HG03025 (cell line): ENCODE results near the gene NRSN2.
"Not testable (repeated sequence)": the region's sequence is repeated elsewhere in the genome, so short reads cannot be mapped to it uniquely, and the experiment has no call there.

Experiments used
- ATAC-seq: cut with Tn5 transposase; IDR thresholded peaks from one replicate; pipeline ENCODE4 v1.9.1; 2021; ENCODE audit warnings: mild to moderate bottlenecking, moderate library complexity; ENCODE audit not compliant: unreplicated experiment, low FRiP score

NRSN2 gene

DNA sequence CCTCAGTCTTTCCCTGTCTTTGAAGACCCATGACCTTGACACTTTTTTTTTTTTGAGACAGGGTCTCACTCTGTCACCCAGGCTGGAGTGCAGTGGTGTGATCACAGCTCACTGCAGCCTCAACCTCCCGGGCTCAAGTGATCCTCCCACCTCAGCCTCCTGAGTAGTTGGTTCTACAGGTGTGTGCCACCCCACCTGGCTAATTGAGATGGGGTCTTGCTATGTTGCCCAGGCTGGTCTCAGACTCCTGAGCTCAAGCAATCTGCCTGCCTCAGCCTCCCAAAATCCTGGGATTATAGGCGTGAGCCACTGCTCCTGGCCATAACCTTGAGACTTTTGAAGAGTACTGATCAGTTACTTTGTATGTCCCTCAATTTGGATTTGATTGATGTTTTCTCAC, 46.4 kb downstream of the NRSN2 start:
- not testable (repeated sequence) for ATAC-seq

DNA sequence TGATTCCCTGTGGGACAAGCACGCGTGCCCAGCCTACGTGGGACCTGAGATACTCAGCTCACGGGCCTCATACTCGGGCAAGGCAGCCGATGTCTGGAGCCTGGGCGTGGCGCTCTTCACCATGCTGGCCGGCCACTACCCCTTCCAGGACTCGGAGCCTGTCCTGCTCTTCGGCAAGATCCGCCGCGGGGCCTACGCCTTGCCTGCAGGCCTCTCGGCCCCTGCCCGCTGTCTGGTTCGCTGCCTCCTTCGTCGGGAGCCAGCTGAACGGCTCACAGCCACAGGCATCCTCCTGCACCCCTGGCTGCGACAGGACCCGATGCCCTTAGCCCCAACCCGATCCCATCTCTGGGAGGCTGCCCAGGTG, 49.3 kb downstream of the NRSN2 start:
- no peak for ATAC-seq

DNA sequence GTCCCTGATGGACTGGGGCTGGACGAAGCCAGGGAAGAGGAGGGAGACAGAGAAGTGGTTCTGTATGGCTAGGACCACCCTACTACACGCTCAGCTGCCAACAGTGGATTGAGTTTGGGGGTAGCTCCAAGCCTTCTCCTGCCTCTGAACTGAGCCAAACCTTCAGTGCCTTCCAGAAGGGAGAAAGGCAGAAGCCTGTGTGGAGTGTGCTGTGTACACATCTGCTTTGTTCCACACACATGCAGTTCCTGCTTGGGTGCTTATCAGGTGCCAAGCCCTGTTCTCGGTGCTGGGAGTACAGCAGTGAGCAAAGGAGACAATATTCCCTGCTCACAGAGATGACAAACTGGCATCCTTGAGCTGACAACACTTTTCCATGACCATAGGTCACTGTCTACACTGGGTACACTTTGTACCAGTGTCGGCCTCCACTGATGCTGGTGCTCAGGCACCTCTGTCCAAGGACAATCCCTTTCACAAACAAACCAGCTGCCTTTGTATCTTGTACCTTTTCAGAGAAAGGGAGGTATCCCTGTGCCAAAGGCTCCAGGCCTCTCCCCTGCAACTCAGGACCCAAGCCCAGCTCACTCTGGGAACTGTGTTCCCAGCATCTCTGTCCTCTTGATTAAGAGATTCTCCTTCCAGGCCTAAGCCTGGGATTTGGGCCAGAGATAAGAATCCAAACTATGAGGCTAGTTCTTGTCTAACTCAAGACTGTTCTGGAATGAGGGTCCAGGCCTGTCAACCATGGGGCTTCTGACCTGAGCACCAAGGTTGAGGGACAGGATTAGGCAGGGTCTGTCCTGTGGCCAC, 49.9 kb downstream of the NRSN2 start:
- ATAC-seq, result no peak

DNA sequence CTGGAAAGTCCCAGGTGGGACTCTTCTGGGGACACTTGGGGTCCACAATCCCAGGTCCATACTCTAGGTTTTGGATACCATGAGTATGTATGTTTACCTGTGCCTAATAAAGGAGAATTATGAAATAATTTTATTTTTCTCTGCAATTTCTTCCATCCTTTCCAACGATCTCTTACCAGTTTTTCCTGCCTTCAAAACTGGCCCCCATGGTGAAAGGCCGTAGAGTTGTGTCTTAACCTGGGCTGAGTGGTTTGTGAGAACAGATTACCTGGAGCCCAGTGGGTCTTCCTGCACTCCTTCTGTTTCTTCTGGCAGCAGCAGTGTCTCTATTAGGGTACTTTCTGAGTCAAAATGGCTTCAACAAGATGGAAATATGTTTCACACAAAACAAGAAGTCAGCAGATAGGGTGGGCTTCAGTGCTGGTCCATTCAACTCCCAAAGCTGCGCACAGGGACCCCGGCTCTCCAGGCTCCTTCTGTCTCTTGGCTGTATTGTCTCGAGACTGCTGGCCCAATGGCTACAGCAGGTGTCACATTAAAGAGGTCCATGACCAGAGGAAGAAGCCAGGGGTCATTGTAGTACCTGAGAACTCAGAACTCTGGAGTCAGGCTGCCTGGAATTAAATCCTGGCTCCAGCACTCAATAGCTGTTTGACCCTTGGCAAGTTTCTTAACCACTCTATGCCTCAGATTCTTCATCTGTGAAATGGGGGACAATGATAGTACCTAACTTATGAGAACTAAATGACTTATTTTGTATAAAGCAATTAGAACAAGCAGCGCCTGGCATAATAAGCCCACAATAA, 50.7 kb downstream of the NRSN2 start:
- ATAC-seq, result no peak

DNA sequence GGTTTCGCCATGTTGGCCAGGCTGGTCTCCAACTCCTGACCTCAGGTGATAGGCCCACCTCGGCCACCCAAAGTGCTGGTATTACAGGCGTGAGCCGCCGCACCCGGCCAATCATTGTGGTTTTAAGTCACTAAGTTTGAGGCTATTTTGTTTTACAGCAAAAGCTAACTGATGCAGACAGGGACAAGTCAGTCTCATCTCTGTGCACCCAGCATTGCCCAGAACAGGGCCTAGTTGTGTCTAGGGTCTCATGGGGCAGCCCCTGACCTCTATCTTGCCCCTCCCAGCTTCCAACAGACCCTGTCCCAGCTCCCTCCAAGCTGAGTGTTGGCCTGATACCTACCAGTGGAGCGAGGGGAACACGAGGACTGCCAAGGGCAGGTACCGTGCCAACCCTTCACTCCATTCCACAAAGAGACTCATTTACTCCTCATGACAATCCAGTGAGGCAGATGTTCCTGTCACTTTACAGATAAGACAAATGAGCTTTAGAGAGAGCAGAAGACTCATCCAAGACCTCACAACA, 52.3 kb downstream of the NRSN2 start:
- no peak for ATAC-seq

DNA sequence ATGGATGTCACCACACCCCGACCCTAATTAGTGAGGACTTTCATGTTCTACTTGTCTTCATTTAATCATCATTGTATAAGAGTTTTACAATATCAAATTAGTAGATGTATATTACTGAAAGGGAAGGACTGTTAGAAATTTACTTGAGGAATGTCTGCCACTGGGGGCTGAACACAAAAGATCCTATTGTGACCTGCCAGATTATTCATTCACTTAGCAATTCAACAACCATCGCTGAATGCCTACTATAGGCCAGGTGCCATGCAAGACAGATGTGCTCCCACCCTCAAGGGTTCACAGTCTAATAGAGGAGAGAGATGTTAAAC, 53.2 kb downstream of the NRSN2 start:
- ATAC-seq, result no peak

DNA sequence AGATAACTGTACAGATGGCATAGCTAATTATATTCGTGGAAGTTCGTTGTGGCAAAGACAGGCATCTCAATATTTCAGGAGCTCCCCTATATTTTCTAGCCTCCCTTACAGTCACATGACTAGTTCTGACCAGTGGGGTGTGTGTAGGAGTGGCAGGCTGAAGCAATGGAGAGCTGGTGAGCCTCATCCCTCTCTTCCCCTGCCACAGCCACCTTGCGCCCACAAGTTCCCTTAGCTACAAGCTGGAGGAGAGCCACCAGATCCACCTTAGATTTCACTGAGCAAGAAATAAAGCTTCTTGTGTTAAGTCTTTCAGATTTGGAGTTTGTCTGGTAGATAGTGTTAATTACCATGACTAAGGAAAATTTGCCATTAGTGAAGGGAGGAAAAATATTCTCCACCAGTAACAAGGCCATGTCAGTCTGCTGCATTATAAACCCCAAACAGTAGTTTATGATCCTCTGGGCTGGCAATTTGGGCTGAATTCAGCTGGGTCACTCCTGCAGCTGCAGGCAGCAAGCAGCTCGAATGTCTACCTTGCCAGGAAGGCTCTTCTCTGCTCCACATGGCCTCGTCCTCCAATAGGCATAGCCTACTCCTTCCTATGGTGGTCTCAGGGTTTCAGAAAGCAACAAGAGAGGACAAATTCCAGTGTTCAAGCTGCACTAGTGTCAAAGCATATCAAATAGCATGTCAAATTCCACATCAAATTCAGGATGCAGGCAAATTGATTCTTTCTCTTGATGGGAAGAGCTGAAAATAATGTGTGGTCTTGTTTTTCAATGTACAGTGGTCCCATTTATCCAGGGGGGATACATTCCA, 53.8 kb downstream of the NRSN2 start:
- no peak for ATAC-seq

DNA sequence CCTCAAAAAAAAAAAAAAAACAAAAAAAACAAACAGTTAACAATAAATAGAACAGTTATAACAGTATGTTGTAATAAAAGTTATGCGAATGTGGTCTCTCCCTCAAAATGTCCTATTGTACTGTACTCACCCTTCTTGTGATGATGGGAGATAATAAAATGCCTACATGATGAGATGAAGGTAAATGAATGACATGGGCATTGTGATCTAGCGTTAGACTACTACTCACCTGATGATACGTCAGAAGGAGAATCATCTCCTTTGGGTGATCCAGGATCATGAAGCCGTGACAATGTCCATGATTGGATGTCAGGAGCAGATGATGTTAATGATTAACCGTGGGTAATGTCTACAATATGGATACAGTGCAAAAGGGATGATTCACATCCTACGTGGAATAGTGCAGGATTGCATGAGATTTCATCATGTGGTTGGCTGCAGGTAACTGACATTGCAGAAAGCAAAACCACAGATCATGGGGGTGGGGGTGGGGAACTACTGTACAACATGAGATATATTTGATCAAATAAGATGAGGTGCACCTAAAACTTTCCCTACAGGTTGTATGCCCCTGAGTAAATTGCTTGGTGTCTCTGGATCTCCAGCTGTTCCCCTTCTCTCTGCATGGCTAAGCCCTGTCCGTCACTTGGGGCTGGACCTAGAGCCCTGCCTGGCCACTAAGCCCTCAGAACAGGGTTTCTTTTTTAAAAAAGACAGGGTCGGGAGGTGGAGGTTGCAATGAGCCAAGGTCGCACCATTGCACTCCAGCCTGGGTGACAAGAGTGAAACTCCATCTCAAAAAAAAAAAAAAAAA, 55.0 kb downstream of the NRSN2 start:
- ATAC-seq, result no peak

DNA sequence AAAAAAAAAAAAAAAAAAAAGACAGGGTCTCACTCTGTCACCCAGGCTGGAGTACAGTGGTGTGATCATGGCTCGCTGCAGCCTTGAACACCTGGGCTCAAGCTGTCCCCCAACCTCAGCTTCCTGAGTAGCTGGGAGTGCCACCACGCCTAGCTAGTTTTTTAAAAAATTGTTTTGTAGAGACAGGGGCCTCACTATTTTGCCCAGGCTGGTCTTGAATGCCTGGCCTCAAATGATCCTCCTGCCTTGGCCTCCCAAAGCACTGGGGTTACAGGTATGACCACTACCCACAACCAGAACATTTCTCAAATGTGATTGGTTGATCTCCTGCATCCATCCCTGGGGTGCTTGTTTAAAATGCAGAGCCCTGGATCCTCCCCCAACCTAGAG, 55.6 kb downstream of the NRSN2 start:
- ATAC-seq, result no peak

DNA sequence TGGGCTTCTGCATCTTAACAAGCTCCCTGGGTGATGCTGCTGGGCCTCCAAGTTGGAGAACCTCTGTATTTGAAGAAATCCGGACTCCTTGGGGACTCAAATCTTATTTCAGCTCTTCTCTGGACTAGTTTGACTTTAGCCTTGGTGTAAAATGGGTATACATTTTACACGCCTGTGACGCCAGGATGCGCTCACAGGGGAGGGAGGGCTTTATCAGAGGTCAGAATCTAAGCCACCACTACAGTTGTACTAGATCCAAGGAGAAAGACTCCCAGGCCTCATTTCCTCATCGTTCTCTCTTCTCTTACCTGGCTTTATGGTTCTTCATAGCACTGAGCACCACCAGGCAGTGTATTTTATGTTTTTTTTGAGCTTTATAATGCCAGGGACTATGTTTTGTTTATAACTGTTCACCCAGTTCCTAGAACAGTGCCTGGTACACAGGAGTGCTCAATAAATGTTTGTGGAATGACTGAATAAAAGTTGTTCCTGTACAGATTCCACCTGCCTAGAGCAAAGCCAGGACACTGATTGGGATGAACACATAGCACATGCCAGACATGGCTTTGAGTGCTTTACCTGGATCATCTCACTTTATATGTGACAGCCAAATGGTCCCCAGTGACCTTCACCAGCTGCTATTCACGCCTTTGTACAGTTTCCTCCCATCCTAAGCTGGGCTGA, 56.1 kb downstream of the NRSN2 start:
- ATAC-seq, result no peak

DNA sequence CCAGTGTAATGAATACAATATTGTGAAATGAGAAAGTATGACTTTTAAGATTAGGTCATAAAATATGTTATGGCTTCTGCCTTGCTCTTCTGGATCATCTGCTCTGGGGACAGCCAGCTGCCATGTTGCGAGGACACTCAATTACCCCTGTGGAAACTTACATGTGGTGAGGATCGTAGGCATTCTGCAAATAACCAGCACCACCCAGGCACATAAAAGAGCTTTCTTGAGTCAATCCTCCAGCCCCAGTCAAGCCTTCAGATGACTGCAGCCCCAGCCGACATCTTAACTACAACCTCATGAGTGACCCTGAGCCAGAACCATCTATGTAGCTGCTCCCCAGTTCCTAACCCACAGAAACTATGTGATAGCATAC, 56.7 kb downstream of the NRSN2 start:
- ATAC-seq, result no peak

DNA sequence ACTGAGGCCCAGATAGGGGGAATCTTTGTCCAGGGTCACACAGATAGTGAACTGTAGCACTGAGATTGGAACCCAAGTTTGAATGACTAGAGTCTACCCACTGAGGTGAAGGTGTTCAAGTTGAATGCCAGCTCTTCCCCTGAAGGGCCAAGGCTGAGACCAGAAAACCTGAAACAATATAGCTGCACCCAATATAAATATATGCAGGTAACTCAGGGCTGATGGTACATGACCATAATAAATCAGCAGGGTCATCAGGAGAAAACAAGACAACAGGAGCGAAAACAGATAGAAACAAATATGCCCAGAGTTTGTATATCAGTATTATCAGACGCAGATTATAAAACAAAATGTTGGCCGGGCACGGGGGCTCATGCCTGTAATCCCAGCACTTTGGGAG, 57.2 kb downstream of the NRSN2 start:
- ATAC-seq, result no peak
